Peyer's patch (tissue), 4 donors: ENCODE data around the gene FSIP1.

Experiments used
- POLR2A ChIP-seq, 2 donors: fragments of 450-650 bp; IDR thresholded peaks; one replicate each; pipeline ENCODE4 v1.5.1; 2017; ENCODE audit warnings: antibody characterized with exemption in 2 of 2, mild to moderate bottlenecking in 2 of 2, moderate library complexity in 2 of 2
- TF ChIP-seq, protein P1 (sequence below), 6 experiments: fragments of 450-650 bp in 4 of 6; fragments of 200-600 bp in 2 of 6; sonication (generic) in 1 of 6; IDR thresholded peaks; one replicate each; pipeline ENCODE4 v1.5.1; 2017 to 2019; ENCODE audit warnings: antibody characterized with exemption in 6 of 6, mild to moderate bottlenecking in 3 of 6, moderate library complexity in 1 of 6

DNA sequence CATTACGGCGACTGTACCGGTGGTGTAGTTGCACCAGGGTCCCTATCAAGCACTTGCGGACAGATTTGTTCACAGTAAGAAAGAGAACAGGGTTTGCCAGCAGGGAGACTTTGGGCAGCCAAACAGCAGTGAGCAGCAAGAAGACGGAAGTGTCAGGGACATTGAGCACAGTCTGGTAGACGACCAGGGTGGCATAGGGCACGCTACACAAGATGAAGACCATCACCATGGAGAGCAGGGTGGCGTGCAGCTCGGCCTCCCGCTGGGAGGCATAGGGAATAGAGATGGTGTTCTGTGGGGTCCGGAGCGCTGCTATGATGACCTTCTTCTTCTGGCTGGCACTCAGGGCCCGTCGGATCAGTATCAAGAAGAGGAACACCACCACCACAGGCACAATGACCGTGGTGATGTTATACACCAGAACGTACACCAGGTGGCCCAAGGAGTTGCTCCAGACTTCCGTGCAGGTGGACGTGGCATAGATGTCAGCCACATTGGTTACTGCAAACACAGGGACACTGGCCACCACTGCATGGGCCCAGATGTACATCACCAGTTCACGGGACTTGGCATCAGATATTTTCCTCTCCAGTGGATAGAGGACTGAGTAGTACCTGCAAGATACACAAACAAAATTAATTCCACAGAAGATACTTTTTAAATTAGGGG lies 19.1 kb upstream of the FSIP1 start:
- TF ChIP-seq, protein P1, sequence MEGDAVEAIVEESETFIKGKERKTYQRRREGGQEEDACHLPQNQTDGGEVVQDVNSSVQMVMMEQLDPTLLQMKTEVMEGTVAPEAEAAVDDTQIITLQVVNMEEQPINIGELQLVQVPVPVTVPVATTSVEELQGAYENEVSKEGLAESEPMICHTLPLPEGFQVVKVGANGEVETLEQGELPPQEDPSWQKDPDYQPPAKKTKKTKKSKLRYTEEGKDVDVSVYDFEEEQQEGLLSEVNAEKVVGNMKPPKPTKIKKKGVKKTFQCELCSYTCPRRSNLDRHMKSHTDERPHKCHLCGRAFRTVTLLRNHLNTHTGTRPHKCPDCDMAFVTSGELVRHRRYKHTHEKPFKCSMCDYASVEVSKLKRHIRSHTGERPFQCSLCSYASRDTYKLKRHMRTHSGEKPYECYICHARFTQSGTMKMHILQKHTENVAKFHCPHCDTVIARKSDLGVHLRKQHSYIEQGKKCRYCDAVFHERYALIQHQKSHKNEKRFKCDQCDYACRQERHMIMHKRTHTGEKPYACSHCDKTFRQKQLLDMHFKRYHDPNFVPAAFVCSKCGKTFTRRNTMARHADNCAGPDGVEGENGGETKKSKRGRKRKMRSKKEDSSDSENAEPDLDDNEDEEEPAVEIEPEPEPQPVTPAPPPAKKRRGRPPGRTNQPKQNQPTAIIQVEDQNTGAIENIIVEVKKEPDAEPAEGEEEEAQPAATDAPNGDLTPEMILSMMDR (IDR thresholded peaks at IDR 0.05), result peak in 5 of 6 experiments; percentile 17 to 50 (median 40)
- no peak for TF ChIP-seq POLR2A (IDR thresholded peaks at IDR 0.05)
